WTC11 (cell line): ENCODE measurements around the gene CDK7. TPM values are rescaled to one million over a fixed set of nuclear protein-coding genes. Genes with fewer than 3 reads are reported as not detected.
A peak's percentile ranks its signal among the peaks of the same experiment; 100 is the strongest.

Source experiments
- ATAC-seq: fragments of 200-7000 bp; cut with Tn5 transposase; 2 replicates; pipeline ENCODE4 v1.10.0; 2021; ENCODE audit warnings: mild to moderate bottlenecking, moderate library complexity
- CTCF ChIA-PET: fragments of 300-600 bp; sonication (Branson Sonifier 250); formaldehyde crosslinking; loops from one replicate; lab custom pipeline; 2021; ENCODE audit warnings: antibody characterized with exemption; lab: Charles Lee
- POLR2A ChIA-PET: fragments of 350-600 bp; sonication (Branson Sonifier 250); formaldehyde crosslinking; loops from one replicate; lab custom pipeline; 2021; ENCODE audit warnings: antibody characterized with exemption; lab: Charles Lee
- DNase-seq: peaks from one replicate; pipeline ENCODE4 v3.0.0; 2021; ENCODE audit warnings: low spot score
- H3K27ac Mint-ChIP-seq: 2 replicates; pipeline ENCODE4 v1.8.0; 2021; ENCODE audit warnings: mixed read lengths
- H3K27me3 Mint-ChIP-seq: 2 replicates; pipeline ENCODE4 v1.8.0; 2021; ENCODE audit warnings: low read depth, mild to moderate bottlenecking, moderate library complexity, mixed read lengths
- H3K36me3 Mint-ChIP-seq: 2 replicates; pipeline ENCODE4 v1.8.0; 2021; ENCODE audit warnings: mixed read lengths
- H3K4me1 Mint-ChIP-seq: 2 replicates; pipeline ENCODE4 v1.8.0; 2022; ENCODE audit warnings: mixed read lengths
- H3K4me3 Mint-ChIP-seq: 2 replicates; pipeline ENCODE4 v1.8.0; 2021; ENCODE audit warnings: mild to moderate bottlenecking, moderate library complexity, mixed read lengths
- H3K9me3 Mint-ChIP-seq: 2 replicates; pipeline ENCODE4 v1.8.0; 2021; ENCODE audit warnings: mixed read lengths
- AR ChIP-seq: fragments of 250-450 bp; sonication (Bioruptor Pico); IDR thresholded peaks from 2 replicates; pipeline ENCODE4 v1.9.0; 2021; ENCODE audit warnings: mild to moderate bottlenecking
- CDX4 ChIP-seq: fragments of 250-450 bp; sonication (Bioruptor Pico); IDR thresholded peaks from 2 replicates; pipeline ENCODE4 v1.9.0; 2021; ENCODE audit warnings: moderate library complexity, mild to moderate bottlenecking, inconsistent platforms, borderline replicate concordance
- E2F4 ChIP-seq: sonication (generic); formaldehyde crosslinking; IDR thresholded peaks from 2 replicates; pipeline ENCODE4 v1.8.1; 2022; ENCODE audit warnings: low read depth, mild to moderate bottlenecking, moderate library complexity, missing genetic modification reagents, borderline replicate concordance
- ESRRA ChIP-seq: sonication (generic); formaldehyde crosslinking; IDR thresholded peaks from 2 replicates; pipeline ENCODE4 v1.8.1; 2022; ENCODE audit warnings: mild to moderate bottlenecking, missing genetic modification reagents, borderline replicate concordance
- FOXJ3 ChIP-seq: sonication (generic); formaldehyde crosslinking; IDR thresholded peaks from 2 replicates; pipeline ENCODE4 v1.9.0; 2021; ENCODE audit warnings: missing genetic modification reagents, mild to moderate bottlenecking, borderline replicate concordance
- FOXP1 ChIP-seq: sonication (generic); formaldehyde crosslinking; IDR thresholded peaks from 2 replicates; pipeline ENCODE4 v1.8.0; 2022; ENCODE audit warnings: missing genetic modification reagents, mild to moderate bottlenecking, moderate library complexity, borderline replicate concordance
- GABPB1 ChIP-seq: sonication (generic); formaldehyde crosslinking; IDR thresholded peaks from 2 replicates; pipeline ENCODE4 v1.8.1; 2023; ENCODE audit warnings: mild to moderate bottlenecking, missing genetic modification reagents
- MXD4 ChIP-seq: fragments of 250-450 bp; sonication (Bioruptor Pico); IDR thresholded peaks from 2 replicates; pipeline ENCODE4 v1.8.0; 2021; ENCODE audit warnings: mild to moderate bottlenecking, moderate library complexity, borderline replicate concordance
- MYBL2 ChIP-seq: sonication (generic); formaldehyde crosslinking; IDR thresholded peaks from 2 replicates; pipeline ENCODE4 v1.8.1; 2023; ENCODE audit warnings: mild to moderate bottlenecking, moderate library complexity, missing genetic modification reagents
- NR2C2 ChIP-seq: sonication (generic); formaldehyde crosslinking; IDR thresholded peaks from 2 replicates; pipeline ENCODE4 v1.8.0; 2022; ENCODE audit warnings: mild to moderate bottlenecking, missing genetic modification reagents
- SMAD4 ChIP-seq: sonication (generic); formaldehyde crosslinking; IDR thresholded peaks from 2 replicates; pipeline ENCODE4 v1.8.0; 2022; ENCODE audit warnings: mild to moderate bottlenecking, missing genetic modification reagents
- ZBTB21 ChIP-seq: sonication (generic); formaldehyde crosslinking; IDR thresholded peaks from 2 replicates; pipeline ENCODE4 v1.8.1; 2023; ENCODE audit warnings: mild to moderate bottlenecking, missing genetic modification reagents, borderline replicate concordance
- ZMAT4 ChIP-seq: fragments of 250-450 bp; sonication (Bioruptor Pico); IDR thresholded peaks from 2 replicates; pipeline ENCODE4 v1.9.0; 2021; ENCODE audit warnings: mild to moderate bottlenecking
- ZNF121 ChIP-seq: sonication (generic); formaldehyde crosslinking; IDR thresholded peaks from 2 replicates; pipeline ENCODE4 v1.8.0; 2023; ENCODE audit warnings: missing genetic modification reagents
- ZNF263 ChIP-seq: sonication (generic); formaldehyde crosslinking; IDR thresholded peaks from 2 replicates; pipeline ENCODE4 v1.8.1; 2022; ENCODE audit warnings: low read depth, mild to moderate bottlenecking, moderate library complexity, missing genetic modification reagents
- ZNF396 ChIP-seq: fragments of 250-450 bp; sonication (Bioruptor Pico); IDR thresholded peaks from 2 replicates; pipeline ENCODE4 v1.8.0; 2021; ENCODE audit warnings: mild to moderate bottlenecking, moderate library complexity, borderline replicate concordance
- ZNF423 ChIP-seq: fragments of 250-450 bp; sonication (Bioruptor Pico); IDR thresholded peaks from 2 replicates; pipeline ENCODE4 v2.1.2; 2022; ENCODE audit warnings: mild to moderate bottlenecking, moderate library complexity
- total RNA-seq: library from RNA; stranded (reverse); gene quantifications from 3 replicates; pipeline ENCODE4 v1.2.3, GENCODE V29; 2021
- TF ChIP-seq, protein P1 (sequence below): sonication (generic); formaldehyde crosslinking; IDR thresholded peaks from 2 replicates; pipeline ENCODE4 v1.8.0; 2022; ENCODE audit warnings: mild to moderate bottlenecking, missing genetic modification reagents
- TF ChIP-seq, protein P2 (sequence below): sonication (generic); formaldehyde crosslinking; IDR thresholded peaks from 2 replicates; pipeline ENCODE4 v1.8.0; 2022; ENCODE audit warnings: missing genetic modification reagents

Gene CDK7
- total RNA-seq, 1 experiment from 2014 or later: 62.7 TPM

- TF ChIP-seq NR2C2 (no peak), ZNF396 (no peak), GABPB1 (CRISPR knock-in tag) (no peak), MXD4 (CRISPR knock-in tag) (no peak)
These were observed 44.8 kb downstream of the CDK7 start (continued) for GRCh38 chr5:69279517-69279916.

DNA sequence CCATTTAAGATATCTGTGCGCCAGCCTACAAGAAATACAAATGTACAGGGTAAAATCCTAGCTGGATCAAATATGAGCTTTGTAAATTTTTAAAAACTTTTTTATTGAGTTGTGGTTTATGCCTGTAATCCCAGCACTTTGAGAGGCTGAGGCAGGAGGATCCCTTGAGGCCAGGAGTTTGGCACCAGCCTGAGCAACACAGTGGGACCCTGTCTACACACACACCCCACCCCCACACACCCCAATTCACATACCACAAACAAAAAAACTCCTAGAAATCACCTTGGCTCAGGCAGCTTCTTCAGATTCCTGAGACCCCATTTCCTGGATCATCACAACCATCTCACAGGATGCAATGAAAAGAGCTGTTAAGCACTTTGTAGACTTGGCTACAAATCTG, 46.4 kb downstream of the CDK7 start:
- DNase-seq: no peak
- H3K4me1 Mint-ChIP-seq: peaks cover 7% of the 10 kb centered on the region; the same call in 1 of the 2 replicates
- H3K27ac Mint-ChIP-seq: peak overlapping the region; percentile 63; the same call in 1 of the 2 replicates
- H3K9me3 Mint-ChIP-seq: no peaks in the 10 kb centered on the region
- ChIA-PET CTCF (interaction anchor here (0.6 to 1.8 kb wide), 5 partner anchors 12 to 198 kb away, joined by 3 to 10 read pairs (median 4); no protein-coding TSS in a partner anchor), POLR2A (no interaction called here)
- H3K4me3 Mint-ChIP-seq: no peak overlapping the region
- H3K27me3 Mint-ChIP-seq: no peaks in the 10 kb centered on the region
- peaks cover 23% of the 10 kb centered on the region for H3K36me3 Mint-ChIP-seq
- no peak for TF ChIP-seq CDX4 (CRISPR knock-in tag)
- peak; percentile 67; the same call in 1 of the 2 replicates for TF ChIP-seq ZNF121 (CRISPR knock-in tag)
- TF ChIP-seq, all 79 proteins: peak for 1
- ATAC-seq: peak; percentile 46; the same call in 1 of the 2 replicates

- peaks cover 16% of the 10 kb centered on the region for H3K4me1 Mint-ChIP-seq
- no peak for ATAC-seq
- no peaks in the 10 kb centered on the region for H3K27me3 Mint-ChIP-seq
- ChIA-PET CTCF (interaction anchor here (1.5 to 2.1 kb wide), 2 partner anchors 18 to 49 kb away, joined by 4 to 7 read pairs; partner anchors contain the start of gene CDK7), POLR2A (no interaction called here)
- no peaks in the 10 kb centered on the region for H3K9me3 Mint-ChIP-seq
- H3K4me3 Mint-ChIP-seq: no peak overlapping the region
- TF ChIP-seq CDX4 (CRISPR knock-in tag) (no peak), E2F4 (no peak), ZBTB21 (CRISPR knock-in tag) (no peak), ZNF263 (CRISPR knock-in tag) (no peak)
- no peak overlapping the region for H3K27ac Mint-ChIP-seq
- DNase-seq: no peak
- peaks cover 7% of the 10 kb centered on the region for H3K36me3 Mint-ChIP-seq
These were observed 49.5 kb downstream of the CDK7 start for GRCh38 chr5:69284203-69284602.

- POLR2A ChIA-PET: no interaction called here
- ATAC-seq (peak; percentile 17; the same call in 1 of the 2 replicates), DNase-seq (no peak)
- TF ChIP-seq, protein P1, sequence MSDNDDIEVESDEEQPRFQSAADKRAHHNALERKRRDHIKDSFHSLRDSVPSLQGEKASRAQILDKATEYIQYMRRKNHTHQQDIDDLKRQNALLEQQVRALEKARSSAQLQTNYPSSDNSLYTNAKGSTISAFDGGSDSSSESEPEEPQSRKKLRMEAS (CRISPR knock-in tag): no peak
- no peak for TF ChIP-seq ZBTB21 (CRISPR knock-in tag)
- no peak for TF ChIP-seq ZNF423 (CRISPR knock-in tag)
- no peak for TF ChIP-seq ZNF263 (CRISPR knock-in tag)
- no peak for TF ChIP-seq MXD4 (CRISPR knock-in tag)
- TF ChIP-seq, protein P2, sequence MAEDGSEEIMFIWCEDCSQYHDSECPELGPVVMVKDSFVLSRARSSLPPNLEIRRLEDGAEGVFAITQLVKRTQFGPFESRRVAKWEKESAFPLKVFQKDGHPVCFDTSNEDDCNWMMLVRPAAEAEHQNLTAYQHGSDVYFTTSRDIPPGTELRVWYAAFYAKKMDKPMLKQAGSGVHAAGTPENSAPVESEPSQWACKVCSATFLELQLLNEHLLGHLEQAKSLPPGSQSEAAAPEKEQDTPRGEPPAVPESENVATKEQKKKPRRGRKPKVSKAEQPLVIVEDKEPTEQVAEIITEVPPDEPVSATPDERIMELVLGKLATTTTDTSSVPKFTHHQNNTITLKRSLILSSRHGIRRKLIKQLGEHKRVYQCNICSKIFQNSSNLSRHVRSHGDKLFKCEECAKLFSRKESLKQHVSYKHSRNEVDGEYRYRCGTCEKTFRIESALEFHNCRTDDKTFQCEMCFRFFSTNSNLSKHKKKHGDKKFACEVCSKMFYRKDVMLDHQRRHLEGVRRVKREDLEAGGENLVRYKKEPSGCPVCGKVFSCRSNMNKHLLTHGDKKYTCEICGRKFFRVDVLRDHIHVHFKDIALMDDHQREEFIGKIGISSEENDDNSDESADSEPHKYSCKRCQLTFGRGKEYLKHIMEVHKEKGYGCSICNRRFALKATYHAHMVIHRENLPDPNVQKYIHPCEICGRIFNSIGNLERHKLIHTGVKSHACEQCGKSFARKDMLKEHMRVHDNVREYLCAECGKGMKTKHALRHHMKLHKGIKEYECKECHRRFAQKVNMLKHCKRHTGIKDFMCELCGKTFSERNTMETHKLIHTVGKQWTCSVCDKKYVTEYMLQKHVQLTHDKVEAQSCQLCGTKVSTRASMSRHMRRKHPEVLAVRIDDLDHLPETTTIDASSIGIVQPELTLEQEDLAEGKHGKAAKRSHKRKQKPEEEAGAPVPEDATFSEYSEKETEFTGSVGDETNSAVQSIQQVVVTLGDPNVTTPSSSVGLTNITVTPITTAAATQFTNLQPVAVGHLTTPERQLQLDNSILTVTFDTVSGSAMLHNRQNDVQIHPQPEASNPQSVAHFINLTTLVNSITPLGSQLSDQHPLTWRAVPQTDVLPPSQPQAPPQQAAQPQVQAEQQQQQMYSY (CRISPR knock-in tag): no peak
- TF ChIP-seq AR (CRISPR knock-in tag): no peak
- no peak for TF ChIP-seq FOXP1 (CRISPR knock-in tag)
- no peak for TF ChIP-seq ZMAT4 (CRISPR knock-in tag)
- no peak for TF ChIP-seq FOXJ3
- no peak for TF ChIP-seq ESRRA (CRISPR knock-in tag)
- TF ChIP-seq SMAD4 (CRISPR knock-in tag): no peak
- TF ChIP-seq MYBL2 (CRISPR knock-in tag): no peak
These were observed 50.9 kb downstream of the CDK7 start for GRCh38 chr5:69285448-69286116.

More at GRCh38 chr5:69285448-69286116, 50.9 kb downstream of the CDK7 start:
- H3K27ac Mint-ChIP-seq: no peak overlapping the region
- no peaks in the 10 kb centered on the region for H3K27me3 Mint-ChIP-seq
- no peaks in the 10 kb centered on the region for H3K9me3 Mint-ChIP-seq
- CTCF ChIA-PET: interaction anchor here (1.5 to 2.1 kb wide), 2 partner anchors 20 to 51 kb away, joined by 4 to 7 read pairs; partner anchors contain the start of gene CDK7
- H3K4me3 Mint-ChIP-seq: no peak overlapping the region
- no peaks in the 10 kb centered on the region for H3K36me3 Mint-ChIP-seq
- peaks cover 13% of the 10 kb centered on the region for H3K4me1 Mint-ChIP-seq
